K562 (cell line): ENCODE measurements around the gene EPB41L4B. TPM values are rescaled to one million over a fixed set of nuclear protein-coding genes. Genes with fewer than 3 reads are reported as not detected.
A peak's percentile ranks its signal among the peaks of the same experiment; 100 is the strongest.

ENCODE experiments used
- FOXK2 ChIP-seq, 2 experiments: fragments of 450-650 bp; IDR thresholded peaks in 1 of 2; conservative IDR thresholded peaks in 1 of 2; 2 replicates each; pipeline ENCODE4 v1.6.1; 2016; ENCODE audit warnings: low read depth in 2 of 2, mild to moderate bottlenecking in 1 of 2
- HLTF ChIP-seq: fragments of 450-650 bp; IDR thresholded peaks from 2 replicates; pipeline ENCODE4 v1.6.1; 2016
- ID3 ChIP-seq, 2 experiments: fragments of 250-450 bp in 1 of 2; fragments of 450-650 bp in 1 of 2; sonication (Bioruptor Pico) in 1 of 2; IDR thresholded peaks; 2 replicates each; pipeline versions ENCODE4 v1.6.1 to v1.8.0; 2016 to 2021; ENCODE audit warnings: mild to moderate bottlenecking in 2 of 2, moderate library complexity in 2 of 2, missing compliant biosample characterization in 1 of 2, missing genetic modification characterization in 1 of 2
- KAT8 ChIP-seq: fragments of 450-650 bp; IDR thresholded peaks from 2 replicates; pipeline ENCODE4 v1.6.1; 2016; ENCODE audit warnings: low read depth, mild to moderate bottlenecking
- NEUROD1 ChIP-seq: fragments of 150-350 bp; IDR thresholded peaks from 2 replicates; pipeline ENCODE4 v1.6.1; 2014; ENCODE audit warnings: borderline replicate concordance, low read length, low read depth; ENCODE audit not compliant: partially characterized antibody
- NR2C1 ChIP-seq, 2 experiments: fragments of 450-650 bp; IDR thresholded peaks; 2 replicates each; pipeline ENCODE4 v1.6.1; 2017; ENCODE audit warnings: mild to moderate bottlenecking in 2 of 2, antibody characterized with exemption in 1 of 2, inconsistent platforms in 1 of 2, missing compliant biosample characterization in 1 of 2, missing genetic modification characterization in 1 of 2
- PBX2 ChIP-seq, 2 experiments: IDR thresholded peaks in 1 of 2; conservative IDR thresholded peaks in 1 of 2; 2 replicates each; pipeline ENCODE4 v1.6.1; 2016; ENCODE audit warnings: low read depth in 2 of 2, mild to moderate bottlenecking in 1 of 2, missing compliant biosample characterization in 1 of 2, missing genetic modification characterization in 1 of 2, moderate library complexity in 1 of 2
- PHB ChIP-seq: fragments of 250-450 bp; sonication (Bioruptor Pico); IDR thresholded peaks from 2 replicates; pipeline ENCODE4 v1.5.0; 2021
- POU5F1 ChIP-seq: fragments of 150-350 bp; IDR thresholded peaks from 2 replicates; pipeline ENCODE4 v1.6.1; 2014; ENCODE audit warnings: borderline replicate concordance, low read length, low read depth, mild to moderate bottlenecking; ENCODE audit not compliant: partially characterized antibody
- SIN3B ChIP-seq: fragments of 450-650 bp; IDR thresholded peaks from 2 replicates; pipeline ENCODE4 v1.6.1; 2017; ENCODE audit warnings: low read depth, mild to moderate bottlenecking, moderate library complexity
- STAT5B ChIP-seq: fragments of 250-450 bp; sonication (Bioruptor Pico); IDR thresholded peaks from 2 replicates; pipeline ENCODE4 v1.8.0; 2021; ENCODE audit warnings: mild to moderate bottlenecking, inconsistent platforms
- TBP ChIP-seq: optimal IDR thresholded peaks from 2 replicates; pipeline ENCODE3; 2011; ENCODE audit warnings: low read depth, low read length, improper control_type of control experiment
- TFAP4 ChIP-seq: sonication (generic); formaldehyde crosslinking; IDR thresholded peaks from 2 replicates; pipeline ENCODE4 v1.8.0; 2022; ENCODE audit warnings: missing genetic modification reagents, mild to moderate bottlenecking, moderate library complexity, borderline replicate concordance
- ZNF398 ChIP-seq: fragments of 250-450 bp; sonication (Bioruptor Pico); IDR thresholded peaks from 2 replicates; pipeline ENCODE4 v1.8.0; 2021; ENCODE audit warnings: moderate library complexity, mild to moderate bottlenecking, inconsistent platforms
- polyA plus RNA-seq, 8 experiments: library from polyadenylated mRNA; depleted of rRNA in 4 of 8; stranded (reverse) in 5 of 8; unstranded in 3 of 8; fragments of >200 nt; fragmentation: Nextera tagmentation in 2 of 8; fragmentation: Illumina TruSeq in 1 of 8; extraction: Ambion mirVana in 2 of 8; extraction: Trizol in 1 of 8; gene quantifications; 2 replicates each; pipeline versions ENCODE4 v1.2.1 to v1.2.3, GENCODE V29; 2011 to 2014; ENCODE audit warnings: inconsistent platforms in 1 of 8, missing spikeins in 1 of 8
- total RNA-seq, 7 experiments: library from RNA; depleted of rRNA in 6 of 7; stranded (reverse); fragments of >200 nt in 6 of 7; fragmentation: Illumina TruSeq in 2 of 7; extraction: Trizol in 2 of 7; gene quantifications; 2 replicates each; pipeline versions ENCODE4 v1.2.1 to v1.2.3, GENCODE V29; 2011 to 2021; ENCODE audit warnings: low replicate concordance in 1 of 7

The EPB41L4B gene
- total and polyA plus RNA-seq, 9 of the 15 experiments (the other 6 are each of a cell fraction or from before 2014, with no cell fraction given), result 0.09 to 0.38 (median 0.21) TPM

- TF ChIP-seq ZNF398 (CRISPR knock-in tag) (no peak), ID3 (CRISPR knock-in tag; IDR thresholded peaks at IDR 0.05) (no peak), ID3 (tag; IDR thresholded peaks at IDR 0.05) (no peak), NR2C1 (IDR thresholded peaks at IDR 0.05) (no peak; the same call in 1 of the 2 replicates), NR2C1 (tag; IDR thresholded peaks at IDR 0.05) (peak; percentile 43), FOXK2 (conservative IDR thresholded peaks at IDR 0.05 in 1 of 2, IDR thresholded peaks at IDR 0.05 in 1 of 2; ENCODE audit: low read depth in 2 of 2) (no peak), NEUROD1 (no peak), KAT8 (no peak), STAT5B (CRISPR knock-in tag) (no peak), PBX2 (CRISPR knock-in tag; IDR thresholded peaks at IDR 0.05; ENCODE audit: low read depth) (no peak), PBX2 (tag; conservative IDR thresholded peaks at IDR 0.05; ENCODE audit: low read depth) (peak; percentile 74), TFAP4 (no peak; the same call in 1 of the 2 replicates), POU5F1 (no peak), PHB (CRISPR knock-in tag) (no peak), HLTF (no peak), TBP (no peak), SIN3B (no peak)
- TF ChIP-seq, all 486 proteins: peak for 61
Observed at GRCh38 chr9:109286981-109287380, 33.9 kb downstream of the EPB41L4B start (continued).
